ENCODE measurements around the gene OSBPL2. TPM values are rescaled to one million over a fixed set of nuclear protein-coding genes. Genes with fewer than 3 reads are reported as not detected.

OSBPL2 gene
- total RNA-seq, 4 donors from 2014 or later: 24.3 to 35.9 (median 26.3) TPM

GRCh38 chr20:62287759-62288534, 49.6 kb downstream of the OSBPL2 start:
- no peak for TF ChIP-seq CTCF (IDR thresholded peaks at IDR 0.05)
- ATAC-seq (ENCODE audit: low FRiP score): no peak

GRCh38 chr20:62288535-62289105, 50.3 kb downstream of the OSBPL2 start:
- ATAC-seq (ENCODE audit: low FRiP score): no peak
- DNase-seq (ENCODE audit: low spot score): no peak
- TF ChIP-seq CTCF (IDR thresholded peaks at IDR 0.05): no peak

More at GRCh38 chr20:62287759-62288534, 49.6 kb downstream of the OSBPL2 start:
- no peak for DNase-seq (ENCODE audit: low spot score)

- ATAC-seq (ENCODE audit: low FRiP score): no peak
- TF ChIP-seq CTCF (IDR thresholded peaks at IDR 0.05): no peak
- no peak for DNase-seq (ENCODE audit: low spot score)
Observed at GRCh38 chr20:62289131-62289530, 50.8 kb downstream of the OSBPL2 start.

DNA sequence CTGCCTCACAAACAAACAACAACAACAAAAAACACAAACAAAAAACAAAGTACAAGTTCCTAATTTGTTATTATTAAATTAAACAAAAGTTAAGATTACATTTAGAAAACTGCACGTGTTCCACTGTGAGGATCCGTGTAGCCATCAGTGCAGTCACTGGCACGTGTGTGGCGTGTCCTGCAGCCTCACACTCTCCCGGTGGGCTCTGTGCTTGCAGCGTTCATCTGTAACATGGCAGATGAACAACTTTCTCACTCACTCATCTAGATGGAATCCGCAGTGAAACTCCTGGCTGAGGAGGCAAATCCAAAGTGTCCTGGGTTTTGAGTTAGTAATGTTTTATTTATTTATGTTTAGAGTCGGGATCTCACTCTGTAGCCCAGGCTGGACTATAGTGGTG, 51.6 kb downstream of the OSBPL2 start:
- TF ChIP-seq CTCF (IDR thresholded peaks at IDR 0.05): no peak
- DNase-seq (ENCODE audit: low spot score): no peak
- no peak for ATAC-seq (ENCODE audit: low FRiP score)

- ATAC-seq (ENCODE audit: low FRiP score): peak; percentile 15
Observed at GRCh38 chr20:62291251-62292066, 53.1 kb downstream of the OSBPL2 start.

DNA sequence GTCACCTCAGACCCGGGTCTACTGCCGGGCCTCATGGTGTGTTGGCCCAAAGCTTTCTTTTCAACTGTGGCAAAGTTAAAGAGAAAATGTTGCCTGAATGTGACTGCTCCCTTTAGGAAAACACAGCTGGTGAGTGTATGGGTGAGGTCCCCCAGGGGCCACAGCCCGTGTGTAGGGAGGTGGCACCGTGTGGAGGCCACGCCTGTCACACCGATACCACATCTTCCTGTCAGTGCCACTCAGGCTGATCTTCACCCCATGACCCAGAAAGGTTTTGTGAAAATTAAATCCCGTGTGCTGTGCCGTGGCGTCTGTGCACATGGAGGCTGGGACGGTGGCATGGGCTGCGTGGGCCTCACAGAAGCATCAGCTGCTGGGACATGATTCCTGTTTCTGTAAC, 53.8 kb downstream of the OSBPL2 start:
- ATAC-seq (ENCODE audit: low FRiP score) (no peak), DNase-seq (ENCODE audit: low spot score) (no peak)
- TF ChIP-seq CTCF (IDR thresholded peaks at IDR 0.05): no peak

More at GRCh38 chr20:62291251-62292066, 53.1 kb downstream of the OSBPL2 start:
- no peak for DNase-seq (ENCODE audit: low spot score)
- no peak for TF ChIP-seq CTCF (IDR thresholded peaks at IDR 0.05)

Data from omental fat pad (tissue), 4 donors.